Pancreas (tissue), 10 donors: Measurements from ENCODE around the gene MAP2K1. TPM values are rescaled to one million over a fixed set of nuclear protein-coding genes. Genes with fewer than 3 reads are reported as not detected.

Experiments used
- ATAC-seq, 4 donors: fragments of 200-7000 bp; cut with Tn5 transposase; one replicate each; pipeline versions ENCODE4 v1.8.0 to v1.9.1; 2020; ENCODE audit warnings: mild to moderate bottlenecking in 4 of 4, moderate library complexity in 4 of 4
- DNase-seq, 6 donors: peaks; one replicate each; pipeline ENCODE4 v3.0.0-alpha.2; 2020
- FAIRE-seq: peaks from 2 replicates; lab custom pipeline; 2012; peaks lifted over from hg19 to GRCh38; lab: Jason Lieb, UNC
- H3K27ac ChIP-seq, 4 donors: fragments of 200-600 bp; sonication (generic); 1 replicate in 3 of 4; 2 replicates in 1 of 4; pipeline versions ENCODE4 v1.5.0 to v1.8.0; 2020
- H3K27me3 ChIP-seq, 4 donors: fragments of 200-600 bp; one replicate each; pipeline ENCODE4 v1.8.0; 2021
- H3K36me3 ChIP-seq, 3 donors: fragments of 200-600 bp; sonication (generic) in 1 of 3; one replicate each; pipeline versions ENCODE4 v1.5.0 to v1.8.0; 2020 to 2021
- H3K4me1 ChIP-seq, 3 donors: fragments of 200-600 bp; one replicate each; pipeline ENCODE4 v1.8.0; 2021
- H3K4me3 ChIP-seq, 4 donors: fragments of 200-600 bp; sonication (generic) in 2 of 4; one replicate each; pipeline versions ENCODE4 v1.5.0 to v1.8.0; 2020 to 2021
- H3K9me3 ChIP-seq, 4 donors: fragments of 200-600 bp; one replicate each; pipeline ENCODE4 v1.8.0; 2021
- WGBS, 2 donors: extraction: QIAGEN DNeasy Blood & Tissue Kit; methylation state at CpG; one replicate each; pipeline ENCODE4 v1.1.7; 2013; 5-methylcytosine and 5-hydroxymethylcytosine counted together
- intact Hi-C, 3 donors: fragments of 100-400 bp; cut with DNase I; formaldehyde crosslinking; loops; one replicate each; pipeline versions ENCODE4 v1.11.1 to v1.14.2; 2022
- polyA plus RNA-seq, 2 donors: library from polyadenylated mRNA; stranded (reverse); fragments of 200-250 nt; gene quantifications; one replicate each; pipeline ENCODE4 v1.2.3, GENCODE V29; 2013
- total RNA-seq, 6 donors: library from RNA; stranded (reverse); fragmentation: NEBNext Ultra II Directional in 4 of 6; extraction: Animal tissue kit (Norgen Biotek cat#: 25700) in 4 of 6; gene quantifications; one replicate each; pipeline versions ENCODE4 v1.2.1 to v1.2.4, GENCODE V29; 2021 to 2023
- TF ChIP-seq, protein P1 (sequence below), 4 donors: fragments of 200-600 bp; sonication (generic) in 3 of 4; IDR thresholded peaks; one replicate each; pipeline versions ENCODE4 v1.5.0 to v1.8.0; 2021; ENCODE audit warnings: antibody characterized with exemption in 4 of 4
- donor health status: healthy with polysubstance abuse.
- donor health status: DM: no; HTN: no; CAD: no; lungs with moderate emphysema.
- donor health status: DM: no; HTN: no; CAD: no.
- donor health status: control.
- donor health status: control.
- donor health status: Bipolar disorder and iron deficiency.
- donor health status: DM: yes; HTN: yes; CAD: no.
- donor health status: DM: no; HTN: no; CAD: no.
- donor health status: DM: no; HTN: no; CAD: no.
- donor health status: DM: yes; HTN: yes; CAD: no.

The MAP2K1 gene
- total and polyA plus RNA-seq, 8 donors = 7.6 to 23.3 (median 16.4) TPM

DNA sequence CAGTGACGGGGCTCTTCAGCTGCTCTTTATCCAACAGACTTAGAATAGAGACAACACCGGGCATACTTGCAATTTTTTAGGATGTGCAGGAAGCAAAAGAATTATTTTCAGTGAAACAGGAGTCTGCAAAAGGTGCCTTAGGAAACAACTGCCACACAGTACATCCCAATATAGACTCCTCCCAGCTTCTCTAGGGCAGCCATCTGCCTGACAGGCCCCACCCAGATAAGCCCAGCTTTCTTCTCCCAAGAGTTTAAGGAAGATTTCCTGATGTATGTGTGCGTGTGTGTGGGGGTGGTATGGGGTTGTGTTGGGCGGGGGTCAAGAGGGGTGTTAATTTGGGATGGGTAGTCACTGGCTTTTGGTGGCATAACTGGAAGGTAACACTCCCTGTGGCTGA is 21.5 kb downstream of the MAP2K1 start:
- Histone ChIP-seq H3K4me3 (no peak overlapping the region), H3K36me3 (no peaks in the 10 kb centered on the region), H3K4me1 (peaks cover 0 to 16% (median 4%) of the 10 kb centered on the region in 3 donors), H3K27ac (no peak overlapping the region), H3K27me3 (no peaks in the 10 kb centered on the region), H3K9me3 (no peaks in the 10 kb centered on the region)
- WGBS, 2 donors = 96% methylated on average over 4 of the region's 4 CpGs
- TF ChIP-seq, protein P1, sequence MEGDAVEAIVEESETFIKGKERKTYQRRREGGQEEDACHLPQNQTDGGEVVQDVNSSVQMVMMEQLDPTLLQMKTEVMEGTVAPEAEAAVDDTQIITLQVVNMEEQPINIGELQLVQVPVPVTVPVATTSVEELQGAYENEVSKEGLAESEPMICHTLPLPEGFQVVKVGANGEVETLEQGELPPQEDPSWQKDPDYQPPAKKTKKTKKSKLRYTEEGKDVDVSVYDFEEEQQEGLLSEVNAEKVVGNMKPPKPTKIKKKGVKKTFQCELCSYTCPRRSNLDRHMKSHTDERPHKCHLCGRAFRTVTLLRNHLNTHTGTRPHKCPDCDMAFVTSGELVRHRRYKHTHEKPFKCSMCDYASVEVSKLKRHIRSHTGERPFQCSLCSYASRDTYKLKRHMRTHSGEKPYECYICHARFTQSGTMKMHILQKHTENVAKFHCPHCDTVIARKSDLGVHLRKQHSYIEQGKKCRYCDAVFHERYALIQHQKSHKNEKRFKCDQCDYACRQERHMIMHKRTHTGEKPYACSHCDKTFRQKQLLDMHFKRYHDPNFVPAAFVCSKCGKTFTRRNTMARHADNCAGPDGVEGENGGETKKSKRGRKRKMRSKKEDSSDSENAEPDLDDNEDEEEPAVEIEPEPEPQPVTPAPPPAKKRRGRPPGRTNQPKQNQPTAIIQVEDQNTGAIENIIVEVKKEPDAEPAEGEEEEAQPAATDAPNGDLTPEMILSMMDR (IDR thresholded peaks at IDR 0.05) = no peak
- intact Hi-C loops = no loop called here
- ATAC-seq (no peak), DNase-seq (no peak), FAIRE-seq (no peak)

DNA sequence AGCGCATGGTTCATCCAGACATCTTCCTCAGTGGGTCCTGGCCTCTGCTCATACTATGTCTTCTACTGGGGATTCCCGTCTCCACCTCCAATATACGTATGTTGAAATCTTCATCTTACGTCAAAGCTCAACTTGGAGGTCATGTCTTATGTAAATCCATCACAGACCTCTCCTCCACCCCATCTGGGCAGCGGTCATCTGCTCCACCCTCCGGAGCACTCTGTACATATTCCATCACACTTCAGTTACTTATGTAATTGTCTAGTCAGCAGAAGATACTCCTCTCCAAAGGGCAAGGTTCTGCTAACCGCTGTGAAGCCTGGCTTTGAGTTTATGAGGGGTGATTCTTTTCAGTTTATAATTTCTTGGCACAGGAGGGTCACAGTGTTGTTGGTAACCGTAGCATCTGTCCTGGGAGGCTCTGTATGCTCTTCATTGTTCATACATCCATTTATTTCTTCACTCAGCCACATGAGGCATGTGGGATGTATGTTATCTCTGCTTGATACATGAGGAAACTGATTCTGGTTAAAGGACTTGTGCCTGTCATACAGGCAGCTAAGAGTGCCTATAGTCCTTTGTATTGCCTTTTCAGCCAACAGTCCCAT is 22.1 kb downstream of the MAP2K1 start:
- Histone ChIP-seq H3K4me1 (peaks cover 0 to 12% (median 3%) of the 10 kb centered on the region in 3 donors), H3K4me3 (no peak overlapping the region), H3K36me3 (no peaks in the 10 kb centered on the region), H3K27me3 (no peaks in the 10 kb centered on the region), H3K9me3 (no peaks in the 10 kb centered on the region), H3K27ac (no peak overlapping the region)
- FAIRE-seq (no peak), ATAC-seq (no peak), DNase-seq (no peak)
- intact Hi-C loops = no loop called here
- WGBS, 2 donors = 93 to 95% methylated on average over 8 of the region's 8 CpGs
- TF ChIP-seq, protein P1 (IDR thresholded peaks at IDR 0.05) = no peak

DNA sequence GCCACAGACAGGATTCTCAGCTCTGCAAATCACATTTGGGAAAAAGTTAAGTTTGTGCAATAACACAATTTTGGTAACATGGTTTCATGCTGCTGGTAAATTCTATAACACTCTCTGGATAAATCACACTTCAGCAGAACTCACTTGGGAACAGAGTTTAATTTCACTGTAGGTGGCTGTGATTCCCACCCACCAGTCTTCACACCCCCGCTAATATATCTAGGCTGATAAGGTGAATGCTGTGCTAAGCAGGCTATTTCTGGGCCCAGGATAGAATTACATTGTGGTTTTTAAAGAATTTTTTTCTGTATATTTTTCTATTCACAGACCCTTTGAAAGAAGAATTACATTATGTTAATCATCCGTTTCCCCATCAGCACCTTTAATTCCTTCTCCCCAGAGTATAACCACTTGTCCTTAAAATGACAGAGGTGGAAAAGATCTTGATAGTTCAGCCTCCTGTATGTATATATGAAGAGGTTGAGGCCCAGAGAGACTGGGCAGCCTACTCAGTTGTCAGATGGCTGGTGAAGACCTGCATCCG is 22.9 kb downstream of the MAP2K1 start:
- FAIRE-seq (no peak), ATAC-seq (no peak), DNase-seq (no peak)
- TF ChIP-seq, protein P1 (IDR thresholded peaks at IDR 0.05) = no peak
- Histone ChIP-seq H3K36me3 (no peaks in the 10 kb centered on the region), H3K9me3 (no peaks in the 10 kb centered on the region), H3K4me3 (no peak overlapping the region), H3K27ac (no peak overlapping the region), H3K4me1 (peaks cover 0 to 6% (median 0%) of the 10 kb centered on the region in 3 donors), H3K27me3 (no peaks in the 10 kb centered on the region)
- 83 to 84% methylated on average over 3 of the region's 3 CpGs for WGBS, 2 donors
- intact Hi-C loops = no loop called here

DNA sequence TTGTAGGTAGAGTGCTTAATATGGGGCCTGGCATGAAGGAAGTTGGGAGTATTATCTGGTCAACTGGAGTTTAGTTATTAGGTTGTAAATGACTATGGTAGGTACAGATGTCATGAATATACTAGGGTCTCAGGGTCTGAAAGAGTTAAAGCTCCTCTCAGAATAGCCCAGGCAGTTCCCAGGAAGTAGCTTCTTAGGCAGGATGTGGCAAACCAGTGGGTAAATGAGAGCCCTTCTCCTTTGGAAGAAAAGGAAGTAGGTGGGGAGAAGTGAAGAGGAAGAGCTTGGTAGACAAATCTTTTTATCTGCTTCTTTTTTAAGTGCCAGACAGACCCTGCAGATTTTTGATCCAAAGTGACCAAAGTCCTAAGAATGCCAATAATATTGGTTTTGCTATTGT is 24.5 kb downstream of the MAP2K1 start:
- Histone ChIP-seq H3K27me3 (no peaks in the 10 kb centered on the region), H3K4me1 (peaks cover 0 to 6% (median 0%) of the 10 kb centered on the region in 3 donors), H3K4me3 (no peak overlapping the region), H3K36me3 (no peaks in the 10 kb centered on the region), H3K9me3 (no peaks in the 10 kb centered on the region), H3K27ac (no peak overlapping the region)
- ATAC-seq = peak in 1 of 4 donors; percentile 48
- TF ChIP-seq, protein P1 (IDR thresholded peaks at IDR 0.05) = no peak
- intact Hi-C loops = no loop called here
- no peak for FAIRE-seq
- no peak for DNase-seq

DNA sequence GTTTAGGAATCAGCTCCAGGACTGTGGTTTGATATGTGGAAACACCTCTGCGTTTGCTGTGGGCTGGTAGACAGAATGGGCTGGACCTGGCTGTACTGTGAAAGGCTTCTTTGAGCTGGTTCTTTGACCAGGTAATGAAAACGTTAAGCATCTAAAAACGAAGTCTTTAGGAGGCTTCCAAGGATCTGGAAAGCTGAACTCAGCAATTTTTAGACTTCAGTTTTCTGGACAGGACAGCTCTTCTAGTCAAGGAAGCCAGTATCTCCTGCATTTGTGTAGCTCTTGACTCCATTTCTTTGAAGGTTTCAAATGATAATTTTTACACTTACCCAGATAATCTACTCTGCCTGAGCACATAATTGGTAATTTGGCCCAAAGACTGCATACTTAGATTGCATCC is 25.5 kb downstream of the MAP2K1 start:
- DNase-seq = no peak
- no peak for FAIRE-seq
- Histone ChIP-seq H3K27me3 (no peaks in the 10 kb centered on the region), H3K27ac (no peak overlapping the region), H3K4me3 (no peak overlapping the region), H3K36me3 (no peaks in the 10 kb centered on the region), H3K4me1 (peaks cover 0 to 6% (median 0%) of the 10 kb centered on the region in 3 donors), H3K9me3 (no peaks in the 10 kb centered on the region)
- intact Hi-C loops = no loop called here
- TF ChIP-seq, protein P1 (IDR thresholded peaks at IDR 0.05) = no peak
- WGBS, 2 donors = 56 to 74% methylated on average over 3 of the region's 3 CpGs
- ATAC-seq = no peak
